Left lung (tissue), 10 donors: ENCODE measurements around the gene GALNT2. TPM values are rescaled to one million over a fixed set of nuclear protein-coding genes. Genes with fewer than 3 reads are reported as not detected.
A peak's percentile ranks its signal among the peaks of the same experiment; 100 is the strongest.

Experiments
- ATAC-seq: fragments of 200-7000 bp; cut with Tn5 transposase; one replicate; pipeline ENCODE4 v1.9.1; 2020; ENCODE audit warnings: moderate library complexity
- DNase-seq, 4 donors: peaks; one replicate each; pipeline ENCODE4 v3.0.0-alpha.2; 2013 to 2020
- H3K27ac ChIP-seq, 2 donors: fragments of 200-600 bp; sonication (generic) in 1 of 2; one replicate each; pipeline versions ENCODE4 v1.5.0 to v1.8.0; 2020 to 2021
- H3K27me3 ChIP-seq, 2 donors: fragments of 200-600 bp; sonication (generic) in 1 of 2; one replicate each; pipeline versions ENCODE4 v1.5.0 to v1.8.0; 2020 to 2021
- H3K36me3 ChIP-seq, 2 donors: fragments of 200-600 bp; sonication (generic) in 1 of 2; one replicate each; pipeline versions ENCODE4 v1.5.0 to v1.8.0; 2020 to 2021
- H3K4me1 ChIP-seq, 2 donors: fragments of 200-600 bp; one replicate each; pipeline ENCODE4 v1.8.0; 2021
- H3K4me3 ChIP-seq, 2 donors: fragments of 200-600 bp; sonication (generic) in 1 of 2; one replicate each; pipeline versions ENCODE4 v1.5.0 to v1.8.0; 2020 to 2021; ENCODE audit warnings: mild to moderate bottlenecking in 1 of 2
- H3K9me3 ChIP-seq, 2 donors: fragments of 200-600 bp; sonication (generic) in 1 of 2; one replicate each; pipeline versions ENCODE4 v1.5.0 to v1.8.0; 2020 to 2021
- CTCF ChIP-seq, 2 donors: fragments of 200-600 bp; sonication (generic) in 1 of 2; IDR thresholded peaks; one replicate each; pipeline versions ENCODE4 v1.5.0 to v1.8.0; 2021; ENCODE audit warnings: antibody characterized with exemption in 2 of 2
- intact Hi-C, 2 donors: fragments of 100-400 bp; cut with DNase I; formaldehyde crosslinking; loops; one replicate each; pipeline versions ENCODE4 v1.11.2 to v1.14.2; 2022
- polyA plus RNA-seq, 6 donors: library from polyadenylated mRNA; unstranded; fragments of 120-200 nt; gene quantifications; one replicate each; pipeline ENCODE4 v1.2.1, GENCODE V29; 2013; ENCODE audit not compliant: insufficient read length in 6 of 6
- total RNA-seq, 2 donors: library from RNA; stranded (reverse); fragmentation: NEBNext Ultra II Directional; extraction: Animal tissue kit (Norgen Biotek cat#: 25700); gene quantifications; one replicate each; pipeline ENCODE4 v1.2.1, GENCODE V29; 2021
- donor health status: DM: no; HTN: yes; CAD: no.
- donor health status: DM: no; HTN: no; CAD: no.

The GALNT2 gene
- total and polyA plus RNA-seq, 8 donors, result 27.6 to 114 (median 40.0) TPM

DNA sequence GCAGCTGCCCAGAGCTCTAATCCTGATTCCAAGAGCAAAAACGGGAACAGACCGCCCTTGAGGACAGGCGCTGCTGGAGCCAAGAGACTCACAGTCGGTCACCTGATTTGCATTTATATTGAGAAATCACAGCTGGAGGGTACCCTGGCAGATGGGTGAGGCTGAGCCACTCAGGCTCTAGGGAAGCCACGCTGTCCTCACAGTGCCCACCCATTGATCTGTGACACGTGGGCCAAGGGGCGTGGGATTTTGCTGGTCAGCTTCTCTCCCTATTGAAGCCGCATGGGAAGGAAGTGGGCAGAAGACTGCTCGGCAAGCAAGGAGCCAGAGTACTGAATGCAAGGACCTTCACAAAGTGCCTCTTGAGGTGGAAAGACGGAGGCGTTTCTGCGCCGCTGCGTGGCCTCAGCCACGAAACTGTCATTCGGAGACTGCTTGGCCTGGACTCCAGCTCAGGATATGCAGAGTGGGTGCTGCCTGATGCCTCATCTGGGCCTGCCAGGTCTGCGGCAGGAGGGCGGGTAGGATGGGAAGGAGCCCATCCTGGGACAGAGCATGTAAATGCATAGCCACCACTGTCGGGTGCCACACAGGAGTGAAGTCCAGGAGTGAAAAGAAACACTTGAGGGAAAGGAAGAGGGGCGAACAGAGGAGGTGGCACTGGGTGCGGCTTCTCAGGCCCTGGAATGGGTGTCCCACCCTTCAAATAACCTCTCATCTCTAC is 219.3 kb downstream of the GALNT2 start:
- Histone ChIP-seq H3K4me3 (no peak overlapping the region), H3K27ac (no peak overlapping the region), H3K4me1 (peaks cover 0 to 3% of the 10 kb centered on the region in 2 donors), H3K9me3 (no peaks in the 10 kb centered on the region), H3K36me3 (peaks cover 0 to 15% of the 10 kb centered on the region in 2 donors), H3K27me3 (no peaks in the 10 kb centered on the region)
- ATAC-seq (no peak), DNase-seq (peak in 2 of 4 donors; percentile 23 to 56)
- intact Hi-C loops, result no loop called here
- no peak for TF ChIP-seq CTCF (IDR thresholded peaks at IDR 0.05)

- DNase-seq (peak in 2 of 4 donors; percentile 5 to 76), ATAC-seq (no peak)
- peaks cover 0 to 2% of the 10 kb centered on the region in 2 donors for H3K27me3 ChIP-seq
- peaks cover 0 to 10% of the 10 kb centered on the region in 2 donors for H3K36me3 ChIP-seq
- H3K4me1 ChIP-seq, result no peaks in the 10 kb centered on the region
- intact Hi-C loops, result no loop called here
- no peak for TF ChIP-seq CTCF (IDR thresholded peaks at IDR 0.05)
- H3K9me3 ChIP-seq, result no peaks in the 10 kb centered on the region
- H3K4me3 ChIP-seq, result no peak overlapping the region
- no peak overlapping the region for H3K27ac ChIP-seq
These were observed 219.8 kb downstream of the GALNT2 start for GRCh38 chr1:230286890-230287269.

GRCh38 chr1:230287674-230288315 is 220.8 kb downstream of the GALNT2 start:
- TF ChIP-seq CTCF (IDR thresholded peaks at IDR 0.05), result no peak
- H3K4me3 ChIP-seq, result no peak overlapping the region
- no peak overlapping the region for H3K27ac ChIP-seq
- no peaks in the 10 kb centered on the region for H3K4me1 ChIP-seq
- H3K9me3 ChIP-seq, result no peaks in the 10 kb centered on the region
- peaks cover 0 to 11% of the 10 kb centered on the region in 2 donors for H3K27me3 ChIP-seq
- DNase-seq (peak in 2 of 4 donors; percentile 29 to 60), ATAC-seq (no peak)
- H3K36me3 ChIP-seq, result peaks cover 0 to 9% of the 10 kb centered on the region in 2 donors
- intact Hi-C loops, result no loop called here

DNA sequence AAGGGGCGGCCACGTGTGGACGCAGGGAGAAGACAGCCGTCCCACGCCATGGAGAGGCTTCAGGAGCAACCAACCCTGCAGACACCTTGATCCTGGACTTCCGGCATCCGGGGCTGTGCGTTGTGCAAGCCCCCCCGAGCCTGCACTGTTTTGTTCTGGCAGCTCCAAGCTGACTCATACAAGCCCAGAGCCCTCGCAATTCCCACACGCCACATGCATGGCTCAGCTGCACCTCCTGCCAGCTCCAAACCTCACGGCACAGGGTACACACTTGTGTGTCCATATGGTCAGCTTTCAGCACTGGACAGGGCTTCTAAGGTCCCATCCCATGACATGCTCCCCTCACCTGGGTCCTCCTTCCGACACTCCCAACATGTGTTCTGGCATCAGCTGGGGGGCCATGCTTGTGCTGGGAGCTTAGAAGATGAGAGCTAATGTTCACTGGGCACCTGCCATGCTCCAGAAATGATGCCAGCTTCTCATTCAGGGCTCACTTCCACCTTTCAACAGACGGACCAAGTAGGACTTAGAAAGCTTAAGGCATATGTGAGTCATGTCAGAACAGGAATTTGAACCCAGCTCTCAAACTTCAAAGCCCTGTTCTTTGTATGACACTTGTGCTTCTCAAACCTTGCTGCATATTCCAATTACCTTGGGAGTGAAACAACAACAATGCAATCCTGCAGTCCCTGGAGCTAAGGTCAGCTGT is 221.8 kb downstream of the GALNT2 start:
- no peaks in the 10 kb centered on the region for H3K4me1 ChIP-seq
- ATAC-seq (no peak), DNase-seq (peak in 2 of 4 donors; percentile 27 to 44)
- H3K27me3 ChIP-seq, result peaks cover 0 to 17% of the 10 kb centered on the region in 2 donors
- H3K36me3 ChIP-seq, result no peaks in the 10 kb centered on the region
- H3K27ac ChIP-seq, result no peak overlapping the region
- TF ChIP-seq CTCF (IDR thresholded peaks at IDR 0.05), result no peak
- H3K4me3 ChIP-seq, result no peak overlapping the region
- intact Hi-C loops, result no loop called here
- H3K9me3 ChIP-seq, result no peaks in the 10 kb centered on the region

- H3K27me3 ChIP-seq, result peaks cover 0 to 17% of the 10 kb centered on the region in 2 donors
- no peak for ATAC-seq
- H3K9me3 ChIP-seq, result no peaks in the 10 kb centered on the region
- intact Hi-C loops, result no loop called here
- TF ChIP-seq CTCF (IDR thresholded peaks at IDR 0.05), result no peak
- no peak overlapping the region for H3K4me3 ChIP-seq
- DNase-seq, result peak in 1 of 4 donors; percentile 19
- H3K36me3 ChIP-seq, result no peaks in the 10 kb centered on the region
- H3K27ac ChIP-seq, result no peak overlapping the region
- H3K4me1 ChIP-seq, result no peaks in the 10 kb centered on the region
These were observed 222.3 kb downstream of the GALNT2 start for GRCh38 chr1:230289350-230289644.
